Measurements from ENCODE around the gene NFKBIE.

Gene NFKBIE

GRCh38 chr6:44286747-44287146, 21.4 kb upstream of the NFKBIE start:
- no peak overlapping the region for H2AFZ ChIP-seq (ENCODE audit: low read length)
- no peaks in the 10 kb centered on the region for H3K36me3 ChIP-seq (ENCODE audit: insufficient read depth, low read length)
- no peaks in the 10 kb centered on the region for H4K20me1 ChIP-seq (ENCODE audit: insufficient read depth, low read length, poor library complexity, severe bottlenecking)
- no peak overlapping the region for H3K4me2 ChIP-seq (ENCODE audit: low read depth, low read length, poor library complexity, severe bottlenecking)
- no peaks in the 10 kb centered on the region for H3K79me2 ChIP-seq (ENCODE audit: insufficient read depth, low read length)
- no peaks in the 10 kb centered on the region for H3F3A ChIP-seq (ENCODE audit: low read depth)
- no peaks in the 10 kb centered on the region for H3K9me3 ChIP-seq (ENCODE audit: insufficient read depth, low read depth, low read length)
- no peaks in the 10 kb centered on the region for H3K9me2 ChIP-seq (replicated peaks; ENCODE audit: low read depth, low read length)
- no peaks in the 10 kb centered on the region for H3K27me3 ChIP-seq (ENCODE audit: insufficient read depth, low read length, poor library complexity, severe bottlenecking)
- no peaks in the 10 kb centered on the region for H3K4me1 ChIP-seq (ENCODE audit: insufficient read depth, low read length, poor library complexity, severe bottlenecking)
- no peak overlapping the region for H3K9ac ChIP-seq (ENCODE audit: low read depth, low read length, poor library complexity, severe bottlenecking)
- no peak for TF ChIP-seq CTCF (conservative IDR thresholded peaks at IDR 0.05; ENCODE audit: low read length)
- no peak for TF ChIP-seq EZH2phosphoT487 (IDR thresholded peaks at IDR 0.05; ENCODE audit: borderline replicate concordance)
- H3K4me3 ChIP-seq (ENCODE audit: low read length, poor library complexity, severe bottlenecking): no peak overlapping the region

- no peaks in the 10 kb centered on the region for H3K4me1 ChIP-seq (ENCODE audit: insufficient read depth, low read length, poor library complexity, severe bottlenecking)
- no peak overlapping the region for H3K4me2 ChIP-seq (ENCODE audit: low read depth, low read length, poor library complexity, severe bottlenecking)
- H2AFZ ChIP-seq (ENCODE audit: low read length): no peak overlapping the region
- no peaks in the 10 kb centered on the region for H3K9me3 ChIP-seq (ENCODE audit: insufficient read depth, low read depth, low read length)
- H3K79me2 ChIP-seq (ENCODE audit: insufficient read depth, low read length): no peaks in the 10 kb centered on the region
- no peaks in the 10 kb centered on the region for H3F3A ChIP-seq (ENCODE audit: low read depth)
- no peaks in the 10 kb centered on the region for H3K27me3 ChIP-seq (ENCODE audit: insufficient read depth, low read length, poor library complexity, severe bottlenecking)
- no peaks in the 10 kb centered on the region for H3K9me2 ChIP-seq (replicated peaks; ENCODE audit: low read depth, low read length)
- H4K20me1 ChIP-seq (ENCODE audit: insufficient read depth, low read length, poor library complexity, severe bottlenecking): no peaks in the 10 kb centered on the region
- TF ChIP-seq EZH2phosphoT487 (IDR thresholded peaks at IDR 0.05; ENCODE audit: borderline replicate concordance) (no peak), CTCF (conservative IDR thresholded peaks at IDR 0.05; ENCODE audit: low read length) (no peak)
- no peak overlapping the region for H3K4me3 ChIP-seq (ENCODE audit: low read length, poor library complexity, severe bottlenecking)
- H3K9ac ChIP-seq (ENCODE audit: low read depth, low read length, poor library complexity, severe bottlenecking): no peak overlapping the region
- H3K36me3 ChIP-seq (ENCODE audit: insufficient read depth, low read length): no peaks in the 10 kb centered on the region
Observed at GRCh38 chr6:44286285-44286565, 20.9 kb upstream of the NFKBIE start.

GRCh38 chr6:44285552-44286284, 20.4 kb upstream of the NFKBIE start:
- no peaks in the 10 kb centered on the region for H3K36me3 ChIP-seq (ENCODE audit: insufficient read depth, low read length)
- H3K79me2 ChIP-seq (ENCODE audit: insufficient read depth, low read length): no peaks in the 10 kb centered on the region
- H3K9ac ChIP-seq (ENCODE audit: low read depth, low read length, poor library complexity, severe bottlenecking): no peak overlapping the region
- no peak overlapping the region for H2AFZ ChIP-seq (ENCODE audit: low read length)
- no peak overlapping the region for H3K4me2 ChIP-seq (ENCODE audit: low read depth, low read length, poor library complexity, severe bottlenecking)
- no peak for TF ChIP-seq CTCF (conservative IDR thresholded peaks at IDR 0.05; ENCODE audit: low read length)
- no peak for TF ChIP-seq EZH2phosphoT487 (IDR thresholded peaks at IDR 0.05; ENCODE audit: borderline replicate concordance)
- H3F3A ChIP-seq (ENCODE audit: low read depth): no peaks in the 10 kb centered on the region
- no peak overlapping the region for H3K4me3 ChIP-seq (ENCODE audit: low read length, poor library complexity, severe bottlenecking)
- no peaks in the 10 kb centered on the region for H3K27me3 ChIP-seq (ENCODE audit: insufficient read depth, low read length, poor library complexity, severe bottlenecking)
- H3K9me2 ChIP-seq (replicated peaks; ENCODE audit: low read depth, low read length): no peaks in the 10 kb centered on the region
- H3K4me1 ChIP-seq (ENCODE audit: insufficient read depth, low read length, poor library complexity, severe bottlenecking): no peaks in the 10 kb centered on the region
- H3K9me3 ChIP-seq (ENCODE audit: insufficient read depth, low read depth, low read length): no peaks in the 10 kb centered on the region
- no peaks in the 10 kb centered on the region for H4K20me1 ChIP-seq (ENCODE audit: insufficient read depth, low read length, poor library complexity, severe bottlenecking)
